ENCODE data around the gene TRPM3.

Gene TRPM3

GRCh38 chr9:70940605-70941004 is 180.8 kb downstream of the TRPM3 start:
- DNase-seq: no peak

GRCh38 chr9:70936536-70936935 is 184.9 kb downstream of the TRPM3 start:
- DNase-seq: no peak

GRCh38 chr9:70935856-70936255 is 185.6 kb downstream of the TRPM3 start:
- DNase-seq: no peak

GRCh38 chr9:70934642-70935041 is 186.8 kb downstream of the TRPM3 start:
- DNase-seq: no peak

- no peak for DNase-seq
These were observed 188.1 kb downstream of the TRPM3 start for GRCh38 chr9:70933321-70933720.

GRCh38 chr9:70932097-70932496 is 189.3 kb downstream of the TRPM3 start:
- no peak for DNase-seq

- DNase-seq: no peak
These were observed 193.9 kb downstream of the TRPM3 start for GRCh38 chr9:70927530-70927929.

GRCh38 chr9:70924895-70925547 is 196.4 kb downstream of the TRPM3 start:
- DNase-seq: peak; percentile 6

GRCh38 chr9:70924380-70924779 is 197.0 kb downstream of the TRPM3 start:
- DNase-seq: no peak

- no peak for DNase-seq
These were observed 197.5 kb downstream of the TRPM3 start for GRCh38 chr9:70923961-70924360.

GRCh38 chr9:70921136-70921535 is 200.3 kb downstream of the TRPM3 start:
- no peak for DNase-seq

- DNase-seq: no peak
These were observed 204.1 kb downstream of the TRPM3 start for GRCh38 chr9:70917277-70917676.

- no peak for DNase-seq
These were observed 209.6 kb downstream of the TRPM3 start for GRCh38 chr9:70911791-70912190.

GRCh38 chr9:70910598-70910997 is 210.8 kb downstream of the TRPM3 start:
- no peak for DNase-seq

- no peak for DNase-seq
These were observed 218.7 kb downstream of the TRPM3 start for GRCh38 chr9:70902692-70903131.

- no peak for DNase-seq
These were observed 219.2 kb downstream of the TRPM3 start for GRCh38 chr9:70902171-70902570.

- no peak for DNase-seq
These were observed 219.7 kb downstream of the TRPM3 start for GRCh38 chr9:70901746-70902145.

- DNase-seq: no peak
These were observed 220.4 kb downstream of the TRPM3 start for GRCh38 chr9:70901013-70901412.

- no peak for DNase-seq
These were observed 227.8 kb downstream of the TRPM3 start for GRCh38 chr9:70893580-70894122.

- DNase-seq: no peak
These were observed 232.9 kb downstream of the TRPM3 start for GRCh38 chr9:70888471-70888870.

GRCh38 chr9:70887826-70888225 is 233.6 kb downstream of the TRPM3 start:
- DNase-seq: no peak

GRCh38 chr9:70883963-70884793 is 237.2 kb downstream of the TRPM3 start:
- no peak for DNase-seq

GRCh38 chr9:70883056-70883455 is 238.4 kb downstream of the TRPM3 start:
- no peak for DNase-seq

GRCh38 chr9:70881333-70881732 is 240.1 kb downstream of the TRPM3 start:
- no peak for DNase-seq
